Mesendoderm (in vitro differentiated cells): Measurements from ENCODE around the gene PMAIP1.

Experiments used
- DNase-seq: peaks from one replicate; pipeline ENCODE4 v3.0.0; 2013
- H2AK5ac ChIP-seq: 2 replicates; pipeline ENCODE4 v1.6.1; 2013; ENCODE audit warnings: low read length, inconsistent platforms
- H2BK120ac ChIP-seq: 2 replicates; pipeline ENCODE4 v1.6.1; 2013; ENCODE audit warnings: low read depth, mild to moderate bottlenecking, low read length, moderate library complexity, mixed read lengths
- H2BK15ac ChIP-seq: replicated peaks from 2 replicates; pipeline ENCODE4 v1.6.1; 2013; ENCODE audit warnings: low read depth, mild to moderate bottlenecking, moderate library complexity
- H2BK5ac ChIP-seq: 2 replicates; pipeline ENCODE4 v1.6.1; 2013; ENCODE audit warnings: low read length, inconsistent platforms
- H3K18ac ChIP-seq: 2 replicates; pipeline ENCODE4 v1.6.1; 2013; ENCODE audit warnings: mild to moderate bottlenecking, low read length, mixed read lengths
- H3K23ac ChIP-seq: one replicate; pipeline ENCODE4 v1.6.1; 2013; ENCODE audit warnings: low read length
- H3K27ac ChIP-seq: 2 replicates; pipeline ENCODE4 v1.5.1; 2013; ENCODE audit warnings: low read depth, mild to moderate bottlenecking, inconsistent platforms, low read length, moderate library complexity
- H3K27me3 ChIP-seq: 2 replicates; pipeline ENCODE4 v1.6.1; 2013; ENCODE audit warnings: low read length, control low read depth, mild to moderate bottlenecking, inconsistent platforms; ENCODE audit not compliant: insufficient read depth, poor library complexity
- H3K36me3 ChIP-seq: 2 replicates; pipeline ENCODE4 v1.6.1; 2013; ENCODE audit warnings: low read length, inconsistent platforms; ENCODE audit not compliant: control insufficient read depth, insufficient read depth
- H3K4ac ChIP-seq: one replicate; pipeline ENCODE4 v1.6.1; 2013; ENCODE audit warnings: low read depth, mild to moderate bottlenecking, low read length, moderate library complexity
- H3K4me1 ChIP-seq: 2 replicates; pipeline ENCODE4 v1.6.1; 2013; ENCODE audit warnings: low read depth, low read length, inconsistent platforms; ENCODE audit not compliant: control insufficient read depth
- H3K4me2 ChIP-seq: 2 replicates; pipeline ENCODE4 v1.6.1; 2013; ENCODE audit warnings: low read length
- H3K4me3 ChIP-seq: 2 replicates; pipeline ENCODE4 v1.5.1; 2013; ENCODE audit warnings: mild to moderate bottlenecking, low read length
- H3K56ac ChIP-seq: one replicate; pipeline ENCODE4 v1.6.1; 2013; ENCODE audit warnings: low read length
- H3K79me1 ChIP-seq: 2 replicates; pipeline ENCODE4 v1.6.1; 2013; ENCODE audit warnings: low read length, inconsistent platforms
- H3K79me2 ChIP-seq: 2 replicates; pipeline ENCODE4 v1.6.1; 2013; ENCODE audit warnings: mild to moderate bottlenecking, low read length; ENCODE audit not compliant: control insufficient read depth, insufficient read depth
- H3K9ac ChIP-seq: 2 replicates; pipeline ENCODE4 v1.6.1; 2013; ENCODE audit warnings: low read length, inconsistent platforms
- H4K5ac ChIP-seq: one replicate; pipeline ENCODE4 v1.6.1; 2013; ENCODE audit warnings: low read length
- H4K8ac ChIP-seq: one replicate; pipeline ENCODE4 v1.6.1; 2013; ENCODE audit warnings: low read depth, mild to moderate bottlenecking, control low read depth, low read length, moderate library complexity
- WGBS: extraction: QIAGEN DNeasy Blood & Tissue Kit; methylation state at CpG from one replicate; pipeline ENCODE4 v1.1.7; 2013; ENCODE audit warnings: low lambda C conversion rate, missing lambda C conversion rate; ENCODE audit not compliant: insufficient coverage; ENCODE audit errors: extremely low coverage; 5-methylcytosine and 5-hydroxymethylcytosine counted together

PMAIP1 gene

GRCh38 chr18:59911600-59911999 is 11.8 kb downstream of the PMAIP1 start:
- H3K4ac ChIP-seq = no peak overlapping the region
- H3K27ac ChIP-seq = no peak overlapping the region
- no peaks in the 10 kb centered on the region for H3K27me3 ChIP-seq
- H3K36me3 ChIP-seq = no peaks in the 10 kb centered on the region
- no peaks in the 10 kb centered on the region for H3K79me2 ChIP-seq
- H2BK15ac ChIP-seq = no peak overlapping the region
- H3K9ac ChIP-seq = no peak overlapping the region
- no peak overlapping the region for H2BK120ac ChIP-seq
- H3K23ac ChIP-seq = no peak overlapping the region
- no peak overlapping the region for H3K4me2 ChIP-seq
- H4K8ac ChIP-seq = no peak overlapping the region
- H2AK5ac ChIP-seq = no peak overlapping the region
- no peak overlapping the region for H3K56ac ChIP-seq
- H3K4me3 ChIP-seq = no peak overlapping the region
- no peak overlapping the region for H3K18ac ChIP-seq
- no peak overlapping the region for H4K5ac ChIP-seq
- DNase-seq = no peak
- H2BK5ac ChIP-seq = no peak overlapping the region
- peaks cover 2% of the 10 kb centered on the region for H3K4me1 ChIP-seq
- no peaks in the 10 kb centered on the region for H3K79me1 ChIP-seq

- Histone ChIP-seq H3K18ac (no peak overlapping the region), H3K79me2 (no peaks in the 10 kb centered on the region), H3K4ac (no peak overlapping the region), H3K4me3 (no peak overlapping the region), H2BK5ac (no peak overlapping the region), H3K79me1 (no peaks in the 10 kb centered on the region), H4K8ac (no peak overlapping the region), H3K36me3 (no peaks in the 10 kb centered on the region), H3K27ac (no peak overlapping the region), H3K9ac (no peak overlapping the region), H2AK5ac (no peak overlapping the region), H3K4me1 (no peaks in the 10 kb centered on the region), H4K5ac (no peak overlapping the region), H3K27me3 (no peaks in the 10 kb centered on the region), H3K4me2 (no peak overlapping the region), H2BK15ac (no peak overlapping the region), H2BK120ac (no peak overlapping the region), H3K23ac (no peak overlapping the region), H3K56ac (no peak overlapping the region)
- DNase-seq = no peak
- WGBS = no CpG with 5 or more reads among the region's 2 CpGs
These were observed 12.3 kb downstream of the PMAIP1 start for GRCh38 chr18:59912007-59912550.

GRCh38 chr18:59915606-59916005 is 15.8 kb downstream of the PMAIP1 start:
- no peak for DNase-seq
- Histone ChIP-seq H4K5ac (no peak overlapping the region), H3K79me2 (no peaks in the 10 kb centered on the region), H3K79me1 (no peaks in the 10 kb centered on the region), H3K4ac (no peak overlapping the region), H3K9ac (no peak overlapping the region), H2BK5ac (no peak overlapping the region), H3K4me3 (no peak overlapping the region), H3K27ac (no peak overlapping the region), H3K23ac (no peak overlapping the region), H3K56ac (no peak overlapping the region), H3K36me3 (no peaks in the 10 kb centered on the region), H2BK120ac (no peak overlapping the region), H2AK5ac (no peak overlapping the region), H2BK15ac (no peak overlapping the region), H3K4me2 (no peak overlapping the region), H3K27me3 (no peaks in the 10 kb centered on the region), H3K18ac (no peak overlapping the region), H4K8ac (no peak overlapping the region), H3K4me1 (no peaks in the 10 kb centered on the region)
- WGBS = no CpG with 5 or more reads among the region's 6 CpGs

- Histone ChIP-seq H4K8ac (no peak overlapping the region), H3K27me3 (no peaks in the 10 kb centered on the region), H2BK120ac (no peak overlapping the region), H3K36me3 (no peaks in the 10 kb centered on the region), H2BK15ac (no peak overlapping the region), H3K4me1 (no peaks in the 10 kb centered on the region), H3K56ac (no peak overlapping the region), H2AK5ac (no peak overlapping the region), H3K9ac (no peak overlapping the region), H3K23ac (no peak overlapping the region), H4K5ac (no peak overlapping the region), H3K18ac (no peak overlapping the region), H3K4ac (no peak overlapping the region), H3K4me2 (no peak overlapping the region), H2BK5ac (no peak overlapping the region), H3K79me2 (no peaks in the 10 kb centered on the region), H3K79me1 (no peaks in the 10 kb centered on the region), H3K4me3 (no peak overlapping the region), H3K27ac (no peak overlapping the region)
- DNase-seq = no peak
- no CpG with 5 or more reads among the region's 3 CpGs for WGBS
These were observed 16.9 kb downstream of the PMAIP1 start for GRCh38 chr18:59916746-59917145.

GRCh38 chr18:59917422-59917821 is 17.6 kb downstream of the PMAIP1 start:
- no CpG with 5 or more reads among the region's 5 CpGs for WGBS
- DNase-seq = no peak
- Histone ChIP-seq H3K18ac (no peak overlapping the region), H3K4me2 (no peak overlapping the region), H3K23ac (no peak overlapping the region), H3K27me3 (no peaks in the 10 kb centered on the region), H2BK5ac (no peak overlapping the region), H3K4me3 (no peak overlapping the region), H3K27ac (no peak overlapping the region), H3K4me1 (no peaks in the 10 kb centered on the region), H2AK5ac (no peak overlapping the region), H3K4ac (no peak overlapping the region), H3K36me3 (no peaks in the 10 kb centered on the region), H4K8ac (no peak overlapping the region), H3K79me2 (no peaks in the 10 kb centered on the region), H3K79me1 (no peaks in the 10 kb centered on the region), H3K56ac (no peak overlapping the region), H2BK120ac (no peak overlapping the region), H2BK15ac (no peak overlapping the region), H3K9ac (no peak overlapping the region), H4K5ac (no peak overlapping the region)

GRCh38 chr18:59918320-59918755 is 18.5 kb downstream of the PMAIP1 start:
- Histone ChIP-seq H3K4ac (no peak overlapping the region), H2BK120ac (no peak overlapping the region), H3K9ac (no peak overlapping the region), H2BK5ac (no peak overlapping the region), H3K79me2 (no peaks in the 10 kb centered on the region), H3K18ac (no peak overlapping the region), H2AK5ac (no peak overlapping the region), H3K36me3 (no peaks in the 10 kb centered on the region), H4K8ac (no peak overlapping the region), H3K23ac (no peak overlapping the region), H3K27ac (no peak overlapping the region), H3K4me3 (no peak overlapping the region), H4K5ac (no peak overlapping the region), H3K27me3 (no peaks in the 10 kb centered on the region), H3K4me1 (no peaks in the 10 kb centered on the region), H3K4me2 (no peak overlapping the region), H2BK15ac (no peak overlapping the region), H3K79me1 (no peaks in the 10 kb centered on the region), H3K56ac (no peak overlapping the region)
- DNase-seq = peak; percentile 63
- WGBS = no CpG with 5 or more reads among the region's 9 CpGs
